Measurements from ENCODE around the gene GRIN2C.

- no peak for TF ChIP-seq KLF10 (tag by site-specific recombination; IDR thresholded peaks at IDR 0.05)
- no peak for TF ChIP-seq CTCF (tag by site-specific recombination; IDR thresholded peaks at IDR 0.05)
- TF ChIP-seq REST (tag by site-specific recombination; IDR thresholded peaks at IDR 0.05), result no peak
- no peak for TF ChIP-seq HOXC10 (CRISPR knock-in tag; IDR thresholded peaks at IDR 0.05)
- no peak for TF ChIP-seq ZBTB49 (tag by site-specific recombination; IDR thresholded peaks at IDR 0.05; ENCODE audit: low read depth)
- TF ChIP-seq ZNF2 (tag by site-specific recombination; IDR thresholded peaks at IDR 0.05), result no peak
- no peak for TF ChIP-seq ZNF785 (tag by site-specific recombination; IDR thresholded peaks at IDR 0.05)
- no peak for TF ChIP-seq ZNF138 (tag by site-specific recombination; IDR thresholded peaks at IDR 0.05; ENCODE audit: borderline replicate concordance)
- no peak for TF ChIP-seq OVOL3 (tag by site-specific recombination; IDR thresholded peaks at IDR 0.05)
- no peak for TF ChIP-seq ZNF585B (tag by site-specific recombination; IDR thresholded peaks at IDR 0.05)
- TF ChIP-seq ZNF175 (tag by site-specific recombination; IDR thresholded peaks at IDR 0.05), result no peak
- TF ChIP-seq ZNF621 (tag by site-specific recombination; IDR thresholded peaks at IDR 0.05), result no peak
- TF ChIP-seq ZNF76 (tag by site-specific recombination; IDR thresholded peaks at IDR 0.05; ENCODE audit: borderline replicate concordance, low read depth), result no peak
- TF ChIP-seq KLF9 (tag by site-specific recombination; IDR thresholded peaks at IDR 0.05; ENCODE audit: low read depth), result no peak
Measured at GRCh38 chr17:74888469-74888868, 28.8 kb upstream of the GRIN2C start.

All from HEK293 (cell line).